HEK293 (cell line): ENCODE data around the gene ARGLU1.

ENCODE experiments used
- ATF2 ChIP-seq: fragments of 450-650 bp; formaldehyde crosslinking; IDR thresholded peaks from 2 replicates; pipeline ENCODE4 v1.5.1; 2016; ENCODE audit warnings: missing biosample characterization, missing genetic modification characterization, low read depth
- BCL11A ChIP-seq: fragments of 450-650 bp; formaldehyde crosslinking; IDR thresholded peaks from 2 replicates; pipeline ENCODE4 v1.5.1; 2016; ENCODE audit warnings: low read depth, missing biosample characterization, missing genetic modification characterization
- CTCF ChIP-seq: fragments of 450-650 bp; formaldehyde crosslinking; IDR thresholded peaks from 2 replicates; pipeline ENCODE4 v1.5.1; 2016; ENCODE audit warnings: missing biosample characterization, missing genetic modification characterization
- PRDM10 ChIP-seq: fragments of 450-650 bp; formaldehyde crosslinking; IDR thresholded peaks from 2 replicates; pipeline ENCODE4 v1.5.1; 2016; ENCODE audit warnings: missing biosample characterization, missing genetic modification characterization
- ZFP69B ChIP-seq: fragments of 450-650 bp; formaldehyde crosslinking; IDR thresholded peaks from 2 replicates; pipeline ENCODE4 v1.5.1; 2016; ENCODE audit warnings: missing biosample characterization, missing genetic modification characterization
- ZNF132 ChIP-seq: fragments of 450-650 bp; formaldehyde crosslinking; IDR thresholded peaks from 2 replicates; pipeline ENCODE4 v1.5.1; 2017; ENCODE audit warnings: missing biosample characterization, missing genetic modification characterization, borderline replicate concordance
- ZNF174 ChIP-seq: fragments of 450-650 bp; formaldehyde crosslinking; IDR thresholded peaks from 2 replicates; pipeline ENCODE4 v1.5.0; 2017; ENCODE audit warnings: missing biosample characterization, mild to moderate bottlenecking, missing genetic modification characterization
- ZNF23 ChIP-seq: fragments of 450-650 bp; formaldehyde crosslinking; IDR thresholded peaks from 2 replicates; pipeline ENCODE4 v1.5.1; 2016; ENCODE audit warnings: missing biosample characterization, missing genetic modification characterization, borderline replicate concordance
- ZNF239 ChIP-seq: fragments of 450-650 bp; formaldehyde crosslinking; IDR thresholded peaks from 2 replicates; pipeline ENCODE4 v1.5.1; 2016; ENCODE audit warnings: missing biosample characterization, missing genetic modification characterization
- ZNF350 ChIP-seq: fragments of 450-650 bp; formaldehyde crosslinking; IDR thresholded peaks from 2 replicates; pipeline ENCODE4 v1.5.0; 2017; ENCODE audit warnings: missing biosample characterization, mild to moderate bottlenecking, missing genetic modification characterization
- ZNF423 ChIP-seq: fragments of 450-650 bp; formaldehyde crosslinking; IDR thresholded peaks from 2 replicates; pipeline ENCODE4 v1.5.1; 2016; ENCODE audit warnings: missing biosample characterization, missing genetic modification characterization
- ZNF768 ChIP-seq: fragments of 450-650 bp; formaldehyde crosslinking; IDR thresholded peaks from 2 replicates; pipeline ENCODE4 v1.5.1; 2018; ENCODE audit warnings: missing biosample characterization, mild to moderate bottlenecking, missing genetic modification characterization
- ZNF830 ChIP-seq: fragments of 450-650 bp; IDR thresholded peaks from 2 replicates; pipeline ENCODE4 v1.5.0; 2018; ENCODE audit warnings: missing biosample characterization, missing genetic modification characterization, low read depth, mild to moderate bottlenecking, moderate library complexity
- ZNF843 ChIP-seq: fragments of 450-650 bp; formaldehyde crosslinking; IDR thresholded peaks from 2 replicates; pipeline ENCODE4 v1.5.1; 2016; ENCODE audit warnings: missing biosample characterization, missing genetic modification characterization

GRCh38 chr13:106550570-106551135 is 17.3 kb downstream of the ARGLU1 start:
- TF ChIP-seq ZNF23 (tag by site-specific recombination) (no peak), BCL11A (tag by site-specific recombination) (no peak), ZNF174 (tag by site-specific recombination) (no peak), ZNF423 (no peak), ZNF239 (tag by site-specific recombination) (no peak), PRDM10 (tag by site-specific recombination) (no peak), ZNF768 (tag by site-specific recombination) (no peak), CTCF (tag by site-specific recombination) (no peak), ATF2 (tag by site-specific recombination) (no peak), ZNF350 (tag by site-specific recombination) (no peak), ZNF843 (no peak), ZNF132 (no peak), ZFP69B (tag by site-specific recombination) (no peak), ZNF830 (tag by site-specific recombination) (no peak)
